H9 (cell line): ENCODE measurements around the gene GRIK1. TPM values are rescaled to one million over a fixed set of nuclear protein-coding genes. Genes with fewer than 3 reads are reported as not detected.
A peak's percentile ranks its signal among the peaks of the same experiment; 100 is the strongest.

ENCODE experiments used
- DNase-seq: peaks from one replicate; pipeline ENCODE4 v3.0.0-alpha.2; 2017
- H2AFZ ChIP-seq: one replicate; pipeline ENCODE4 v1.6.1; 2013; ENCODE audit warnings: mild to moderate bottlenecking, low read length, control low read depth, moderate library complexity
- H2AK5ac ChIP-seq: 2 replicates; pipeline ENCODE4 v1.6.1; 2013; ENCODE audit warnings: low read length, control low read depth, mixed read lengths; ENCODE audit not compliant: insufficient read length
- H2BK120ac ChIP-seq: one replicate; pipeline ENCODE4 v1.6.1; 2013; ENCODE audit warnings: low read depth, mild to moderate bottlenecking, low read length, control low read depth, inconsistent platforms; ENCODE audit not compliant: poor library complexity, severe bottlenecking
- H2BK12ac ChIP-seq: 2 replicates; pipeline ENCODE4 v1.6.1; 2013; ENCODE audit warnings: low read length, control low read depth, mixed read lengths, low read depth; ENCODE audit not compliant: insufficient read length
- H2BK15ac ChIP-seq: 2 replicates; pipeline ENCODE4 v1.6.1; 2013; ENCODE audit warnings: low read depth, low read length, control low read depth
- H2BK20ac ChIP-seq: one replicate; pipeline ENCODE4 v1.6.1; 2013; ENCODE audit warnings: low read depth, mild to moderate bottlenecking, low read length, control low read depth, inconsistent platforms; ENCODE audit not compliant: poor library complexity, severe bottlenecking
- H2BK5ac ChIP-seq: 2 replicates; pipeline ENCODE4 v1.6.1; 2013; ENCODE audit warnings: low read length, control low read depth, mixed read lengths; ENCODE audit not compliant: insufficient read length
- H3K14ac ChIP-seq: 2 replicates; pipeline ENCODE4 v1.6.1; 2013; ENCODE audit warnings: low read length, control low read depth; ENCODE audit not compliant: insufficient read depth
- H3K18ac ChIP-seq: 2 replicates; pipeline ENCODE4 v1.6.1; 2013; ENCODE audit warnings: low read depth, mild to moderate bottlenecking, mixed read lengths, low read length, control low read depth; ENCODE audit not compliant: insufficient read length
- H3K23ac ChIP-seq: 2 replicates; pipeline ENCODE4 v1.6.1; 2013; ENCODE audit warnings: low read length, control low read depth, mixed read lengths, low read depth; ENCODE audit not compliant: insufficient read length
- H3K23me2 ChIP-seq: 2 replicates; pipeline ENCODE4 v1.6.1; 2013; ENCODE audit warnings: low read depth, mild to moderate bottlenecking, mixed read lengths, low read length, control low read depth; ENCODE audit not compliant: insufficient read length, poor library complexity, severe bottlenecking
- H3K27ac ChIP-seq: 2 replicates; pipeline ENCODE4 v1.5.1; 2013; ENCODE audit warnings: low read length, control low read depth, mixed read lengths, low read depth; ENCODE audit not compliant: insufficient read length
- H3K27me3 ChIP-seq: 2 replicates; pipeline ENCODE4 v1.6.1; 2013; ENCODE audit warnings: low read length, control low read depth, inconsistent platforms; ENCODE audit not compliant: insufficient read depth
- H3K4ac ChIP-seq: 2 replicates; pipeline ENCODE4 v1.6.1; 2013; ENCODE audit warnings: low read depth, mild to moderate bottlenecking, control low read depth, inconsistent platforms, low read length, moderate library complexity
- H3K4me1 ChIP-seq: 2 replicates; pipeline ENCODE4 v1.6.1; 2013; ENCODE audit warnings: low read length, control low read depth, inconsistent platforms; ENCODE audit not compliant: insufficient read depth
- H3K4me2 ChIP-seq: 2 replicates; pipeline ENCODE4 v1.6.1; 2013; ENCODE audit warnings: low read length, control low read depth, mixed read lengths; ENCODE audit not compliant: insufficient read length, insufficient read depth
- H3K56ac ChIP-seq: 2 replicates; pipeline ENCODE4 v1.6.1; 2013; ENCODE audit warnings: low read depth, mild to moderate bottlenecking, mixed read lengths, low read length, control low read depth; ENCODE audit not compliant: insufficient read length
- H3K79me1 ChIP-seq: 2 replicates; pipeline ENCODE4 v1.6.1; 2013; ENCODE audit warnings: low read depth, mild to moderate bottlenecking, moderate library complexity, low read length, control low read depth, inconsistent platforms; ENCODE audit not compliant: insufficient read depth, poor library complexity, severe bottlenecking
- H3K79me2 ChIP-seq: 2 replicates; pipeline ENCODE4 v1.6.1; 2013; ENCODE audit warnings: low read length, control low read depth, inconsistent platforms; ENCODE audit not compliant: insufficient read depth
- H3K9ac ChIP-seq: 2 replicates; pipeline ENCODE4 v1.6.1; 2013; ENCODE audit warnings: low read length, control low read depth, mixed read lengths; ENCODE audit not compliant: insufficient read length; ENCODE audit errors: extremely low read depth
- H3K9me3 ChIP-seq: one replicate; pipeline ENCODE4 v1.6.1; 2013; ENCODE audit warnings: low read depth, low read length, inconsistent platforms; ENCODE audit not compliant: control insufficient read depth
- H3T11ph ChIP-seq: one replicate; pipeline ENCODE4 v1.6.1; 2013; ENCODE audit warnings: mild to moderate bottlenecking, low read length, control low read depth, inconsistent platforms
- H4K20me1 ChIP-seq: one replicate; pipeline ENCODE4 v1.6.1; 2013; ENCODE audit not compliant: control insufficient read depth, insufficient read length, insufficient read depth
- H4K5ac ChIP-seq: 2 replicates; pipeline ENCODE4 v1.6.1; 2013; ENCODE audit warnings: low read depth, mild to moderate bottlenecking, mixed read lengths, low read length, control low read depth; ENCODE audit not compliant: insufficient read length
- H4K8ac ChIP-seq: replicated peaks from 2 replicates; pipeline ENCODE4 v1.6.1; 2013; ENCODE audit warnings: low read length, control low read depth, mixed read lengths, low read depth; ENCODE audit not compliant: insufficient read length
- H4K91ac ChIP-seq: 2 replicates; pipeline ENCODE4 v1.6.1; 2013; ENCODE audit warnings: low read depth, mild to moderate bottlenecking, moderate library complexity, mixed read lengths, low read length, control low read depth; ENCODE audit not compliant: insufficient read length
- H3K27ac Mint-ChIP-seq, 3 experiments: 2 replicates in 2 of 3; 3 replicates in 1 of 3; pipeline ENCODE4 v1.8.0; 2020 to 2021; ENCODE audit warnings: mixed read lengths in 3 of 3, mild to moderate bottlenecking in 1 of 3, moderate library complexity in 1 of 3
- H3K27me3 Mint-ChIP-seq: 2 replicates; pipeline ENCODE4 v1.8.0; 2021; ENCODE audit warnings: low read depth, mild to moderate bottlenecking, moderate library complexity, mixed read lengths
- H3K36me3 Mint-ChIP-seq, 3 experiments: 2 replicates in 2 of 3; 3 replicates in 1 of 3; pipeline ENCODE4 v1.8.0; 2020 to 2021; ENCODE audit warnings: low read depth in 3 of 3, mixed read lengths in 3 of 3; ENCODE audit not compliant: insufficient read depth in 1 of 3
- H3K4me1 Mint-ChIP-seq, 2 experiments: 2 replicates each; pipeline ENCODE4 v1.8.0; 2020; ENCODE audit warnings: mixed read lengths in 2 of 2
- H3K4me3 Mint-ChIP-seq, 2 experiments: 2 replicates in 1 of 2; 3 replicates in 1 of 2; pipeline ENCODE4 v1.8.0; 2020 to 2021; ENCODE audit warnings: mild to moderate bottlenecking in 2 of 2, mixed read lengths in 2 of 2, moderate library complexity in 1 of 2
- H3K9me3 Mint-ChIP-seq, 2 experiments: 2 replicates in 1 of 2; 3 replicates in 1 of 2; pipeline ENCODE4 v1.8.0; 2020; ENCODE audit warnings: mild to moderate bottlenecking in 2 of 2, mixed read lengths in 2 of 2, moderate library complexity in 1 of 2
- CTCF ChIP-seq: fragments of 200-600 bp; sonication (generic); conservative IDR thresholded peaks from 3 replicates; pipeline ENCODE4 v1.8.0; 2021; ENCODE audit warnings: antibody characterized with exemption, mild to moderate bottlenecking
- WGBS: extraction: QIAGEN DNeasy Blood & Tissue Kit; methylation state at CpG from one replicate; pipeline ENCODE4 v1.1.7; 2013; ENCODE audit warnings: missing lambda C conversion rate, low lambda C conversion rate, mixed read lengths; ENCODE audit not compliant: insufficient read length; ENCODE audit errors: extremely low coverage; 5-methylcytosine and 5-hydroxymethylcytosine counted together
- total RNA-seq: library from RNA; stranded (reverse); gene quantifications from 2 replicates; pipeline ENCODE4 v1.2.1, GENCODE V29; 2021

Gene GRIK1
- total RNA-seq, 1 experiment from 2014 or later: not detected

GRCh38 chr21:29546071-29546470 lies 393.7 kb downstream of the GRIK1 start:
- Histone ChIP-seq H3K56ac (no peak overlapping the region), H3K27me3 (no peaks in the 10 kb centered on the region), H2BK120ac (no peak overlapping the region), H4K20me1 (no peaks in the 10 kb centered on the region), H4K91ac (no peak overlapping the region), H3K9ac (no peak overlapping the region), H2BK12ac (no peak overlapping the region), H3K23ac (no peak overlapping the region), H3K27ac (no peak overlapping the region), H3K79me2 (no peaks in the 10 kb centered on the region), H2BK20ac (no peak overlapping the region), H2BK5ac (no peak overlapping the region), H4K5ac (no peak overlapping the region), H3K18ac (no peak overlapping the region), H4K8ac (no peak overlapping the region), H3K14ac (peak overlapping the region; percentile 39; the same call in 1 of the 2 replicates), H3K9me3 (no peaks in the 10 kb centered on the region), H3K79me1 (no peaks in the 10 kb centered on the region), H3T11ph (no peak overlapping the region), H3K23me2 (no peaks in the 10 kb centered on the region), H2AFZ (no peak overlapping the region), H3K4me2 (no peak overlapping the region), H2AK5ac (no peak overlapping the region), H3K4me1 (no peaks in the 10 kb centered on the region), H2BK15ac (no peak overlapping the region), H3K4ac (no peak overlapping the region)
- no peak for DNase-seq
- Mint-ChIP-seq H3K27me3 (no peaks in the 10 kb centered on the region), H3K36me3 (no peaks in the 10 kb centered on the region), H3K27ac (peak overlapping the region in 1 of 3 experiments; percentile 21; a peak in 1 of 7 replicates), H3K9me3 (no peaks in the 10 kb centered on the region), H3K4me3 (no peak overlapping the region), H3K4me1 (peaks cover 5 to 9% of the 10 kb centered on the region in 2 experiments; a peak in 3 of 4 replicates)
- TF ChIP-seq CTCF: no peak
- no CpG with 5 or more reads among the region's 3 CpGs for WGBS
